SU-DHL-6 (cell line): ENCODE measurements around the gene MAML1.
"Not testable (repeated sequence)": the region's sequence is repeated elsewhere in the genome, so short reads cannot be mapped to it uniquely, and the experiment has no call there.

Experiments
- EZH2phosphoT487 ChIP-seq: fragments of 200-600 bp; sonication (generic), shearing (Covaris generic); conservative IDR thresholded peaks from 2 replicates; pipeline ENCODE4 v1.6.1; 2018; ENCODE audit warnings: mild to moderate bottlenecking, antibody characterized with exemption, low read length, moderate library complexity, mixed read lengths
- TF ChIP-seq, protein P1 (sequence below): fragments of 200-600 bp; sonication (generic); IDR thresholded peaks from one replicate; pipeline ENCODE4 v1.5.1; 2017; ENCODE audit warnings: antibody characterized with exemption, mild to moderate bottlenecking, low read length, moderate library complexity; ENCODE audit not compliant: insufficient read depth, poor library complexity, severe bottlenecking

DNA sequence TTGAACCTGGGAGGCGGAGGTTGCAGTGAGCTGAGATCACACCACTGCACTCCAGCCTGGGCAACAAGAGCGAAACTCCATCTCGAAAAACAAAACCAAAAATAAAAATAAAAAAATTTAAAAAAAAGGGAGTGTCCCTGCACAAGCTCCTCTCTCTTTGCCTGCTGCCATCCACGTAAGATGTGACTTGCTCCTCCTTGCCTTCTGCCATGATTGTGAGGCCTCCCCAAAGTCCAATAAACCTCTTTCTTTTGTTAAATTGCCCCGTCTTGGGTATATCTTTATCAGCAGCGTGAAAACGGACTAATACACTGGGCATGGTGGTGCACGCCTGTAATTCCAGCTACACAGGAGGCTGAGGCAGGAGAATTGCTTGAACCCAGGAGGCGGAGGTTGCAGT lies 56.7 kb downstream of the MAML1 start:
- TF ChIP-seq, protein P1, sequence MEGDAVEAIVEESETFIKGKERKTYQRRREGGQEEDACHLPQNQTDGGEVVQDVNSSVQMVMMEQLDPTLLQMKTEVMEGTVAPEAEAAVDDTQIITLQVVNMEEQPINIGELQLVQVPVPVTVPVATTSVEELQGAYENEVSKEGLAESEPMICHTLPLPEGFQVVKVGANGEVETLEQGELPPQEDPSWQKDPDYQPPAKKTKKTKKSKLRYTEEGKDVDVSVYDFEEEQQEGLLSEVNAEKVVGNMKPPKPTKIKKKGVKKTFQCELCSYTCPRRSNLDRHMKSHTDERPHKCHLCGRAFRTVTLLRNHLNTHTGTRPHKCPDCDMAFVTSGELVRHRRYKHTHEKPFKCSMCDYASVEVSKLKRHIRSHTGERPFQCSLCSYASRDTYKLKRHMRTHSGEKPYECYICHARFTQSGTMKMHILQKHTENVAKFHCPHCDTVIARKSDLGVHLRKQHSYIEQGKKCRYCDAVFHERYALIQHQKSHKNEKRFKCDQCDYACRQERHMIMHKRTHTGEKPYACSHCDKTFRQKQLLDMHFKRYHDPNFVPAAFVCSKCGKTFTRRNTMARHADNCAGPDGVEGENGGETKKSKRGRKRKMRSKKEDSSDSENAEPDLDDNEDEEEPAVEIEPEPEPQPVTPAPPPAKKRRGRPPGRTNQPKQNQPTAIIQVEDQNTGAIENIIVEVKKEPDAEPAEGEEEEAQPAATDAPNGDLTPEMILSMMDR = not testable (repeated sequence)
- not testable (repeated sequence) for TF ChIP-seq EZH2phosphoT487
